HS-27A (cell line): ENCODE measurements around the gene MCM5.
A peak's percentile ranks its signal among the peaks of the same experiment; 100 is the strongest.
"Not testable (repeated sequence)": the region's sequence is repeated elsewhere in the genome, so short reads cannot be mapped to it uniquely, and the experiment has no call there.

Experiments
- DNase-seq: peaks from one replicate; pipeline ENCODE4 v3.0.0-alpha.2; 2012; ENCODE audit warnings: low read depth, missing footprints

The MCM5 gene

GRCh38 chr22:35399678-35400500 lies at the start of gene MCM5:
Gene MCM5, plus strand, starts transcription at chr22:35400140. Its CDS starts 299 bp downstream, at chr22:35400439.
- DNase-seq: peak; percentile 90

- peak; percentile 71 for DNase-seq
These were observed 49.1 kb upstream of the MCM5 start for GRCh38 chr22:35350539-35351503.

GRCh38 chr22:35352214-35353111 lies 47.5 kb upstream of the MCM5 start:
- DNase-seq: no peak

GRCh38 chr22:35353318-35353717 lies 46.6 kb upstream of the MCM5 start:
- DNase-seq: no peak

- DNase-seq: no peak
These were observed 45.9 kb upstream of the MCM5 start for GRCh38 chr22:35354068-35354467.

- DNase-seq: no peak
These were observed 41.9 kb upstream of the MCM5 start for GRCh38 chr22:35357883-35358621.

- DNase-seq: no peak
These were observed 40.4 kb upstream of the MCM5 start for GRCh38 chr22:35359380-35360065.

- DNase-seq: no peak
These were observed 38.9 kb upstream of the MCM5 start for GRCh38 chr22:35361001-35361558.

GRCh38 chr22:35363566-35364086 lies 36.3 kb upstream of the MCM5 start:
- no peak for DNase-seq

- not testable (repeated sequence) for DNase-seq
These were observed 35.7 kb upstream of the MCM5 start for GRCh38 chr22:35364230-35364629.

GRCh38 chr22:35367331-35367886 lies 32.5 kb upstream of the MCM5 start:
- no peak for DNase-seq

GRCh38 chr22:35368386-35368785 lies 31.6 kb upstream of the MCM5 start:
- DNase-seq: no peak

- DNase-seq: no peak
These were observed 29.9 kb upstream of the MCM5 start for GRCh38 chr22:35369996-35370395.

- DNase-seq: no peak
These were observed 26.2 kb upstream of the MCM5 start for GRCh38 chr22:35373781-35374180.

- no peak for DNase-seq
These were observed 24.9 kb upstream of the MCM5 start for GRCh38 chr22:35375031-35375430.

GRCh38 chr22:35375526-35375925 lies 24.4 kb upstream of the MCM5 start:
- DNase-seq: no peak

GRCh38 chr22:35376728-35377472 lies 23.0 kb upstream of the MCM5 start:
- DNase-seq: peak; percentile 81

GRCh38 chr22:35377735-35378134 lies 22.2 kb upstream of the MCM5 start:
- DNase-seq: no peak

GRCh38 chr22:35378621-35379020 lies 21.3 kb upstream of the MCM5 start:
- no peak for DNase-seq
